ENCODE measurements around the gene CPVL.

DNA sequence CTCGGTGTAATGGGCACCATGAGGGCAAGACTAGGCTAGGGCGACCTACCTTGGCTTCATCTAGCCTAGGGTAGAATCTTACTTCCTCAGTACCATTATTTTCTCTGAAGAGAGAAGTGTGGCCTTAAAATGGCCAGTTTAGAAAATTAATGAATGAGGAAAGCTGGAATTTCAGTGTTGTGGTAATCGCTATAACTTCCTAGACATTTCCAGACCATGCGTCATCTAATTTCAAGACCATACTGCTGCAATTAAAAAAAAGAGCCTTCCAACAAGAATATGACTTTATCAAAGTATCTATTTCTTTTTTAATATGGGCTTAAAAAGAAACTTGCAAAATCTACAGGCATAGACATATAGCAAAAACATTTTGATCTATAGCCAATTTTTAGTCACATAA, 68.5 kb downstream of the CPVL start:
- no peak for TF ChIP-seq EZH2 (IDR thresholded peaks at IDR 0.05; ENCODE audit: insufficient read depth, low read length)
- TF ChIP-seq CTCF (IDR thresholded peaks at IDR 0.05; ENCODE audit: insufficient read depth, low read depth, low read length) = no peak
